Gastroesophageal sphincter (tissue), 4 donors: ENCODE measurements around the gene ATG7. TPM values are rescaled to one million over a fixed set of nuclear protein-coding genes. Genes with fewer than 3 reads are reported as not detected.

Experiments
- ATAC-seq: fragments of 150-250 bp; one replicate; pipeline ENCODE4 v1.9.1; 2016; ENCODE audit warnings: mild to moderate bottlenecking, moderate library complexity
- H3K27ac ChIP-seq, 4 donors: fragments of 200-600 bp; sonication (generic) in 3 of 4; 1 replicate in 3 of 4; 2 replicates in 1 of 4; pipeline ENCODE4 v1.5.1; 2016 to 2019
- H3K27me3 ChIP-seq: fragments of 200-600 bp; sonication (generic); one replicate; pipeline ENCODE4 v1.5.1; 2019
- H3K36me3 ChIP-seq, 2 donors: fragments of 200-600 bp; sonication (generic); one replicate each; pipeline ENCODE4 v1.5.1; 2019; ENCODE audit warnings: control low read depth in 1 of 2
- H3K4me1 ChIP-seq, 3 donors: fragments of 200-600 bp; sonication (generic); 1 replicate in 2 of 3; 2 replicates in 1 of 3; pipeline ENCODE4 v1.5.1; 2016 to 2019; ENCODE audit warnings: control low read depth in 2 of 3
- H3K4me3 ChIP-seq, 2 donors: fragments of 200-600 bp; sonication (generic); one replicate each; pipeline ENCODE4 v1.5.1; 2019; ENCODE audit warnings: mild to moderate bottlenecking in 1 of 2, moderate library complexity in 1 of 2
- H3K9me3 ChIP-seq, 3 donors: fragments of 200-600 bp; sonication (generic); one replicate each; pipeline ENCODE4 v1.5.1; 2017 to 2019; ENCODE audit warnings: control low read depth in 2 of 3
- CTCF ChIP-seq, 4 experiments: fragments of 200-600 bp in 2 of 4; fragments of 450-650 bp in 2 of 4; sonication (generic) in 1 of 4; IDR thresholded peaks; one replicate each; pipeline ENCODE4 v1.5.1; 2017 to 2019; ENCODE audit warnings: antibody characterized with exemption in 4 of 4, mild to moderate bottlenecking in 2 of 4, moderate library complexity in 2 of 4
- EP300 ChIP-seq: sonication (generic); formaldehyde crosslinking; IDR thresholded peaks from one replicate; pipeline ENCODE4 v1.6.1; 2017; ENCODE audit warnings: antibody characterized with exemption, mild to moderate bottlenecking
- POLR2A ChIP-seq, 2 donors: fragments of 450-650 bp; IDR thresholded peaks; one replicate each; pipeline ENCODE4 v1.6.1; 2017; ENCODE audit warnings: antibody characterized with exemption in 2 of 2, mild to moderate bottlenecking in 2 of 2, moderate library complexity in 1 of 2
- POLR2AphosphoS5 ChIP-seq: sonication (generic); formaldehyde crosslinking; IDR thresholded peaks from one replicate; pipeline ENCODE4 v1.6.1; 2017; ENCODE audit warnings: antibody characterized with exemption
- WGBS, 2 donors: methylation state at CpG; one replicate each; pipeline ENCODE4 v1.1.5; 2018; ENCODE audit warnings: low coverage in 1 of 2; 5-methylcytosine and 5-hydroxymethylcytosine counted together
- total RNA-seq, 4 donors: library from RNA; depleted of rRNA; stranded (reverse); fragments of >200 nt; gene quantifications; one replicate each; pipeline ENCODE4 v1.1.0, GENCODE V29; 2016

Gene ATG7
- total RNA-seq, 4 donors from 2014 or later = 28.3 to 64.9 (median 36.5) TPM

DNA sequence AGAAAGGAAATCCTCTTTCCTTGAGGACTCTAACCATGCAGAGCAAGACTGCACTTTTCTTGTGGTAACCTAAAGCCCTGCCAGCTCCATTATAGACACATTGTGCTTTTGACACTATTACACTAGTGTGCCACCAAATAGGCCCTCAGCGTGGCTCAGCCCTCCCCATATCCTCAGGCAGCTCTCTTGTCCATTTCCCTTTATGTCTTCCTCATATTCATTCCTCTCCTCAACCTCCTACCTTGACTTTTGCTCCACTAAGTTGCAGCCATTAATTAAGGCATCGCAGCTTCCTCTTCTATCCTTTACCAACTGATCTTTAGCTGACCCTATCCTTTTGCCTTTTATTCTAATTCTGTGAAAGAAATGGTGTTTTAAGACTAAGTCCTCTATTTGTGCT, 3.7 kb downstream of the ATG7 start:
- Histone ChIP-seq H3K9me3 (no peaks in the 10 kb centered on the region), H3K4me1 (peaks cover 8 to 26% (median 12%) of the 10 kb centered on the region in 3 donors), H3K27me3 (no peaks in the 10 kb centered on the region), H3K27ac (no peak overlapping the region), H3K4me3 (no peak overlapping the region), H3K36me3 (peaks cover 0 to 25% of the 10 kb centered on the region in 2 donors)
- no peak for ATAC-seq
- TF ChIP-seq EP300 = no peak
- TF ChIP-seq POLR2AphosphoS5 = no peak
- TF ChIP-seq CTCF (IDR thresholded peaks at IDR 0.05) = no peak
- no peak for TF ChIP-seq POLR2A (IDR thresholded peaks at IDR 0.05)
- WGBS, 2 donors = 70 to 78% methylated on average over 1 to 2 of the region's 2 CpGs

DNA sequence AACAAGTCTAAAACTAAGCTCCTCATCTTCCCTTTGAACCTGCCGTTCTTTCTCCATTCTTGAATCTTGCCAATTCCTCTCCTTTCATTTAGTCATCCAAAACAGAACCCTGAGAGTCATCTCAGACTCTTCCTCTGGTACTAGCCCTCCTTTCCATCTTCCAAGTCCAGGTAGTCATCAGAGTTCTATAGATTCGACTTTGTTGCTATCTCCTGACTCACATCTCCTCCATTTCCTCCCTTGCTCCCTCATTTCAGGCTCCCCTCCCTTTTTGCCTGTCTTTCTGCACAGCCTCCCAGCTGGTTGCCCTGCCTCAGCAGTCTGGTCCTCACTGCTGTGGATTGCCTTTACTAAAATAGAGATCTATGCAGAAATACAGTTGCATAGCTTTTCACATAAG, 4.7 kb downstream of the ATG7 start:
- 75 to 84% methylated on average over 2 of the region's 2 CpGs for WGBS, 2 donors
- no peak overlapping the region for H3K4me3 ChIP-seq
- no peak for TF ChIP-seq CTCF (IDR thresholded peaks at IDR 0.05)
- TF ChIP-seq EP300 = no peak
- no peak for TF ChIP-seq POLR2A (IDR thresholded peaks at IDR 0.05)
- no peak for TF ChIP-seq POLR2AphosphoS5
- H3K9me3 ChIP-seq = no peaks in the 10 kb centered on the region
- peaks cover 8 to 24% (median 12%) of the 10 kb centered on the region in 3 donors for H3K4me1 ChIP-seq
- H3K27me3 ChIP-seq = no peaks in the 10 kb centered on the region
- ATAC-seq = no peak
- H3K27ac ChIP-seq = no peak overlapping the region
- peaks cover 0 to 34% of the 10 kb centered on the region in 2 donors for H3K36me3 ChIP-seq

DNA sequence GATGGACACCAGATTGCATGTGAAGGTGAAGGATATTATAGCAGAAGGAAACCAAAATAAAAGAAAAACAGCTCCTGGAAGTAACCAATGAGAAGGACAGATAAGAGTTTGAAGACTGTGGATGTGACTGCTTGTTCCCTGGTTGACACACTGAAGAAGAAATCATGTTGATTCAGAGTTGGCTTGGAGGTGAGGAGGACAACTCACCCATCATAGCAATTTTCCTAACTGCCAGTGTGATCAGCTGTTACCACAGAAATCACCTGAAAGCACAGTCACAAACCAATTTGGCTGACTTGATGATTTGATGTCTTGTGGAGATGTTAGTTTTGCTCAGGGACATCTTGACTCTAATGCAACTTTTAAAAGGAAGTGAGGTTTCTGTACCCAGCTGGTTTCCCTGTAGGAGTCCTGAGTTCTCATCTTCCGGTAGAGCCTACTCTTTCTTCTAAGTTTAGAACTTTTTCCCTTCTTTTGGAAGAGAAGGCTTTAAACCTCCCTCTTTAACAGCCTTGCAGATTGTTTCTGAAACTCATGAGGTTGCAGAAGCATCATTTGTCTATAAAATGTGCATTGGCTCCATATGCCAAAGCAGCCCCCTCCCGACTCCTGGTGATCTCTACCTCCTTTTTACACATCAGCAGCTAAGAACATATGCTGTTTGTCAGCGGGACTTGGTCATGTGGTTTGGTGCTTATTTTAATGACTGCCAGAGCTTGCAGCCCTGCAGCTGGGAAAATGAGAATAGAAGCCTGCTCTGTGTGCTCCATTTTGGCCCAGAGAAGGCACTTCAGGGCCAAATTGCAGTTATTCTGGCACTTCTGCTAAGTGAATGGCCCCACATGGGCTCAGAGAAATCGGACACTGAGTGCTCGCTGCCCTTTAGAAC, 10.3 kb downstream of the ATG7 start:
- H3K27me3 ChIP-seq = no peaks in the 10 kb centered on the region
- H3K9me3 ChIP-seq = no peaks in the 10 kb centered on the region
- 29 to 38% methylated on average over 5 of the region's 5 CpGs for WGBS, 2 donors
- TF ChIP-seq CTCF (IDR thresholded peaks at IDR 0.05) (no peak), EP300 (no peak), POLR2AphosphoS5 (peak; percentile 57)
- H3K27ac ChIP-seq = peak overlapping the region in 3 of 4 donors; percentile 55 to 67 (median 61)
- H3K4me1 ChIP-seq = peaks cover 0 to 35% (median 13%) of the 10 kb centered on the region in 3 donors
- H3K4me3 ChIP-seq = no peak overlapping the region
- ATAC-seq = peak; percentile 88
- peaks cover 0 to 58% of the 10 kb centered on the region in 2 donors for H3K36me3 ChIP-seq

DNA sequence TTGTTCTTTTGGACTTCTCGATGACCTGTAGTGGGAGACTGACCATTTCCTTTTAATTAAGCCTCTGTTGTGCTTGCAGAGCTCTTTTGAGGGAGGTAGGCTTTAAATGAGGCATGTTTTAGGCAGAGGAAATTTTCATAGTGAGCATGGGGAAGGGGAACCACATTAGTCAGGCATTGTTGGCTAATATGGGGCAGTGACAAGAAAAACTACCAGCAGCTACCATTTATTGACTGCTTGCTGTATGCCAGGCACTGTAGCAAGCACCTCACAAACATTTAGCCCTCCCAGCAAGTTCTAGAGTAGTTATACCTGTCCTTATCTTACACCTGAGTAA, 10.9 kb downstream of the ATG7 start:
- WGBS, 2 donors = 40 to 43% methylated on average over 1 of the region's 1 CpG
- no peak for ATAC-seq

More for the DNA sequence above, 10.9 kb downstream of the ATG7 start:
- Histone ChIP-seq H3K36me3 (peaks cover 0 to 55% of the 10 kb centered on the region in 2 donors), H3K4me3 (no peak overlapping the region), H3K9me3 (no peaks in the 10 kb centered on the region), H3K27me3 (no peaks in the 10 kb centered on the region), H3K27ac (peak overlapping the region; percentile 20 to 67 (median 58)), H3K4me1 (peaks cover 0 to 42% (median 19%) of the 10 kb centered on the region in 3 donors)
- TF ChIP-seq POLR2AphosphoS5 (no peak), EP300 (no peak), CTCF (IDR thresholded peaks at IDR 0.05) (no peak), POLR2A (IDR thresholded peaks at IDR 0.05) (no peak)
